Astrocyte of the cerebellum (primary cell): ENCODE measurements around the gene APPL2.

ENCODE experiments used
- DNase-seq: peaks from one replicate; pipeline ENCODE4 v3.0.0-alpha.2; 2011; ENCODE audit warnings: low read depth
- H3K4me3 ChIP-seq: 2 replicates; pipeline ENCODE4 v1.5.1; 2011; ENCODE audit warnings: mild to moderate bottlenecking, low read depth, low read length, moderate library complexity
- CTCF ChIP-seq: IDR thresholded peaks from 2 replicates; pipeline ENCODE4 v1.5.1; 2012; ENCODE audit warnings: low read length, low read depth, moderate library complexity, mild to moderate bottlenecking; ENCODE audit errors: missing control alignments
- in situ Hi-C: cut with HindIII; loops from 2 replicates; pipeline ENCODE4 v1.10.0; 2017; ENCODE audit warnings: low sequenced_read_pairs

APPL2 gene

GRCh38 chr12:105224399-105224798 is 11.6 kb downstream of the APPL2 start:
- no peak for TF ChIP-seq CTCF
- H3K4me3 ChIP-seq = no peak overlapping the region
- in situ Hi-C loops = no loop called here
- no peak for DNase-seq

- no peak for TF ChIP-seq CTCF
- no peak for DNase-seq
- H3K4me3 ChIP-seq = no peak overlapping the region
- in situ Hi-C loops = no loop called here
Observed at GRCh38 chr12:105223884-105224283, 12.1 kb downstream of the APPL2 start.

- H3K4me3 ChIP-seq = no peak overlapping the region
- in situ Hi-C loops = no loop called here
- no peak for DNase-seq
- TF ChIP-seq CTCF = no peak
Observed at GRCh38 chr12:105223352-105223845, 12.6 kb downstream of the APPL2 start.

- no peak for DNase-seq
- TF ChIP-seq CTCF = no peak
- in situ Hi-C loops = no loop called here
- H3K4me3 ChIP-seq = no peak overlapping the region
Observed at GRCh38 chr12:105222726-105223351, 13.1 kb downstream of the APPL2 start.

GRCh38 chr12:105222284-105222655 is 13.7 kb downstream of the APPL2 start:
- no peak overlapping the region for H3K4me3 ChIP-seq
- DNase-seq = no peak
- in situ Hi-C loops = no loop called here

GRCh38 chr12:105221583-105222283 is 14.2 kb downstream of the APPL2 start:
- no peak overlapping the region for H3K4me3 ChIP-seq
- in situ Hi-C loops = no loop called here
- TF ChIP-seq CTCF = no peak
- DNase-seq = no peak

More at GRCh38 chr12:105222284-105222655, 13.7 kb downstream of the APPL2 start:
- TF ChIP-seq CTCF = no peak
